Osteoblast (primary cell): ENCODE data around the gene MEF2D. TPM values are rescaled to one million over a fixed set of nuclear protein-coding genes. Genes with fewer than 3 reads are reported as not detected.
A peak's percentile ranks its signal among the peaks of the same experiment; 100 is the strongest.

ENCODE experiments used
- DNase-seq: peaks from one replicate; pipeline ENCODE4 v3.0.0; 2011; ENCODE audit warnings: low spot score, mixed read lengths; ENCODE audit not compliant: insufficient read length; ENCODE audit errors: missing footprints
- H2AFZ ChIP-seq: 2 replicates; pipeline ENCODE4 v1.6.0; 2011; ENCODE audit warnings: mild to moderate bottlenecking, low read length
- H3K27ac ChIP-seq: 2 replicates; pipeline ENCODE4 v1.5.1; 2011; ENCODE audit warnings: mild to moderate bottlenecking, low read depth, low read length, moderate library complexity
- H3K27me3 ChIP-seq: 2 replicates; pipeline ENCODE4 v1.6.0; 2012; ENCODE audit warnings: mild to moderate bottlenecking, control low read depth, inconsistent platforms, low read length, moderate library complexity; ENCODE audit not compliant: insufficient read depth
- H3K36me3 ChIP-seq: 2 replicates; pipeline ENCODE4 v1.5.1; 2011; ENCODE audit warnings: mild to moderate bottlenecking, low read length, control low read depth, moderate library complexity; ENCODE audit not compliant: insufficient read depth
- H3K4me1 ChIP-seq: 2 replicates; pipeline ENCODE4 v1.5.1; 2011; ENCODE audit warnings: mild to moderate bottlenecking, low read length, control low read depth, moderate library complexity; ENCODE audit not compliant: insufficient read depth
- H3K4me2 ChIP-seq: 2 replicates; pipeline ENCODE4 v1.6.0; 2011; ENCODE audit warnings: mild to moderate bottlenecking, low read length; ENCODE audit not compliant: insufficient read depth
- H3K4me3 ChIP-seq: fragments of 200-600 bp; sonication (generic); 3 replicates; pipeline ENCODE4 v1.5.1; 2012; ENCODE audit warnings: mild to moderate bottlenecking, low read length, inconsistent platforms; ENCODE audit not compliant: insufficient read depth
- H3K79me2 ChIP-seq: 2 replicates; pipeline ENCODE4 v1.6.0; 2012; ENCODE audit warnings: mild to moderate bottlenecking, low read length, control low read depth, inconsistent platforms; ENCODE audit not compliant: insufficient read depth
- H3K9me3 ChIP-seq: 2 replicates; pipeline ENCODE4 v1.5.1; 2011; ENCODE audit warnings: low read depth, low read length, control low read depth
- H4K20me1 ChIP-seq: 2 replicates; pipeline ENCODE4 v1.6.0; 2012; ENCODE audit warnings: mild to moderate bottlenecking, low read length, control low read depth; ENCODE audit not compliant: insufficient read depth
- total RNA-seq: library from RNA; depleted of rRNA; stranded (reverse); fragments of >200 nt; gene quantifications from 2 replicates; pipeline ENCODE4 v1.2.3, GENCODE V29; 2012
- TF ChIP-seq, protein P1 (sequence below): IDR thresholded peaks from 2 replicates; pipeline ENCODE4 v1.5.1; 2011; ENCODE audit warnings: mild to moderate bottlenecking, low read depth, low read length, moderate library complexity; ENCODE audit errors: extremely low read depth

Gene MEF2D
- total RNA-seq, 1 donor, result 14.1 TPM

DNA sequence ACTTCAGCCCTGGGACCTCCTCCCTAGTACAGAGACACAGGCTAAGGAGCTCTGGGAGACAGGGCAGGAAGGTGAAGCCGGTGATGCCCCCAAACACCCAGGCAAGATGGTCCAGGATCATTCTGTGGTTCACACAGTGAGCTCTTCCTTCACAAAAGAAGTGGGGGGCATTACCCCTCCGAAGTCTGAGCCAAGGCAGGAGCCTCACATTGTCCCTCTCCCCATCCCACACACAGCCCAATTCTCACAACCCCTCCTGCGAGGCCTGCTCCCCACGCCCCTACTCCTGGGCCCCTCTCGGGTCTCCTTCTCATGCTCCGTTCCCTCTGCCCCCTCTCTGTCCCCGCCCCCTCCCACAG, 10.7 kb downstream of the MEF2D start:
- Histone ChIP-seq H2AFZ (no peak overlapping the region), H3K27ac (peak overlapping the region; percentile 75), H3K4me1 (peaks cover 54% of the 10 kb centered on the region), H3K79me2 (peaks cover 100% of the 10 kb centered on the region), H3K9me3 (no peaks in the 10 kb centered on the region), H4K20me1 (peaks cover 100% of the 10 kb centered on the region), H3K27me3 (no peaks in the 10 kb centered on the region), H3K36me3 (peaks cover 3% of the 10 kb centered on the region), H3K4me3 (peak overlapping the region; percentile 29), H3K4me2 (peak overlapping the region; percentile 55)
- TF ChIP-seq, protein P1, sequence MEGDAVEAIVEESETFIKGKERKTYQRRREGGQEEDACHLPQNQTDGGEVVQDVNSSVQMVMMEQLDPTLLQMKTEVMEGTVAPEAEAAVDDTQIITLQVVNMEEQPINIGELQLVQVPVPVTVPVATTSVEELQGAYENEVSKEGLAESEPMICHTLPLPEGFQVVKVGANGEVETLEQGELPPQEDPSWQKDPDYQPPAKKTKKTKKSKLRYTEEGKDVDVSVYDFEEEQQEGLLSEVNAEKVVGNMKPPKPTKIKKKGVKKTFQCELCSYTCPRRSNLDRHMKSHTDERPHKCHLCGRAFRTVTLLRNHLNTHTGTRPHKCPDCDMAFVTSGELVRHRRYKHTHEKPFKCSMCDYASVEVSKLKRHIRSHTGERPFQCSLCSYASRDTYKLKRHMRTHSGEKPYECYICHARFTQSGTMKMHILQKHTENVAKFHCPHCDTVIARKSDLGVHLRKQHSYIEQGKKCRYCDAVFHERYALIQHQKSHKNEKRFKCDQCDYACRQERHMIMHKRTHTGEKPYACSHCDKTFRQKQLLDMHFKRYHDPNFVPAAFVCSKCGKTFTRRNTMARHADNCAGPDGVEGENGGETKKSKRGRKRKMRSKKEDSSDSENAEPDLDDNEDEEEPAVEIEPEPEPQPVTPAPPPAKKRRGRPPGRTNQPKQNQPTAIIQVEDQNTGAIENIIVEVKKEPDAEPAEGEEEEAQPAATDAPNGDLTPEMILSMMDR, result no peak
- DNase-seq, result peak; percentile 67

DNA sequence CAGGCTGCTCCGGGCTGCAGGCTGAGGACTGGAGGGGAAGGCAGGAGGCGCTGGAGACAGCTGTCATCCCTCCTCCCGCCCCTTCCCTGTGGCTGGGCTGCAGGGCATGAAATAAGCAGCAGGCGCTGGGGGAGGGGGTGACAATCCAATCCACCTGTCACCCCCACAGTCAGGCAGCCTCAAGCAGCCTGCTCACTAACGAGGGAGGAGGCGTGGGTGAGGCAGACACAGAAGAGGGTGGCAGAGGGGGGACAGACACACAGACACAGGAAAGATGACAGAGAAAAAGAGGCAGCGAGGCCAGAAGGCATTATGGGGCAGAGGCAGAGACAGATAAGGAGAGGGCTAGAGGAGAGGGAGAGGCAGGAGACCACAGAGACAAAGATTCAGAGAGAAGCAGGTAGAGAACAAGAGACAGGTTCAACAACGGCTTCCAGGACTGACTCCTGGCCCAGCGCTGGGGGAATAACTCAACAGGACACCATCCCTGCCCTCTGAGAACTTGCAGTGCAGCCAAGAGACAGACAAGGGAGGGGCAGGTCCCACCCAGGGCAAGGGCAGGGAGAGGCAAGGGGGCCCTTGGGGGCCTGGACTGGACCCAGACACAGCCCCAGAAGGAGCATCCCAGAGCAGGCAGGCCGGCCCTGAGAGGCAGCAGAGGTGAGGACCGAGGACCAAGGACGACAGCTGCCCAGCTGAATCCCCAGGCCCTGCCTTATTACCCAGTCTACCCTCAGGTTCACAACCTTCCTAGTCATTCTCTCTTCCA, 11.2 kb downstream of the MEF2D start:
- Histone ChIP-seq H3K27me3 (no peaks in the 10 kb centered on the region), H3K36me3 (no peaks in the 10 kb centered on the region), H3K9me3 (no peaks in the 10 kb centered on the region), H4K20me1 (peaks cover 100% of the 10 kb centered on the region), H2AFZ (no peak overlapping the region), H3K4me3 (peak overlapping the region; percentile 29), H3K4me2 (peak overlapping the region; percentile 55), H3K4me1 (peaks cover 54% of the 10 kb centered on the region), H3K79me2 (peaks cover 100% of the 10 kb centered on the region), H3K27ac (peak overlapping the region; percentile 75)
- peak; percentile 78 for DNase-seq
- TF ChIP-seq, protein P1, result no peak

DNA sequence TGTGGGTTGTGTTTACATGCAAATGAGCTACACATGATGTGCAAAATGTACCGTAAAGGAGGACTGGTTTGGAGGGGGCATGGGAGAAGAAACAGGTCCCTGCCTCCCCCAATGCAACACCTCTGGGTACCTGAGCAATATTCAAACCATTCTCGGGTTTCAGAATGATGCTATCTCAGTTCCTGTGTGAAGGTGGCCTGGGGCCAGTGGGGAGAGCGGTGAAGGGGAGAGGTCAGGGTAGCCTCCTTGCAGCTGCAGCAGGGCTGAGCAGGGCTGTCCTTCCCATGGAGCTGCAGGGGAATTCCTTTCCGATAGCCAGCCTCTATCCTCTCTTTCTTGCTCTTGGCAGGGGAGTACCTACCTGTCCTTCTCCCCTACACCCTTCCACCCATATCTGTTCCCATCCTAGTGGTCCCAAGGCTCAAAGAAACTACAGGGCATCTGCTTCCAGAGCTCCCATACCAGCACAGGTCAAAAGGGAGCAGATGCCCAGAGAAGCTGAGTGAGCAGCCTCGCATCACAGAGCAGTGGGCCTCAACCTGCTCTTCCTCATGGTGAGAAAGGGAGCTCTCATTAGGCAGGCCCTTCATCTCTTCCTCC, 11.9 kb downstream of the MEF2D start:
- Histone ChIP-seq H3K4me2 (no peak overlapping the region), H3K4me3 (no peak overlapping the region), H3K79me2 (peaks cover 100% of the 10 kb centered on the region), H3K4me1 (peaks cover 49% of the 10 kb centered on the region), H3K36me3 (no peaks in the 10 kb centered on the region), H3K9me3 (no peaks in the 10 kb centered on the region), H3K27me3 (no peaks in the 10 kb centered on the region), H2AFZ (no peak overlapping the region), H4K20me1 (peaks cover 100% of the 10 kb centered on the region), H3K27ac (no peak overlapping the region)
- DNase-seq, result no peak
- TF ChIP-seq, protein P1, result no peak

DNA sequence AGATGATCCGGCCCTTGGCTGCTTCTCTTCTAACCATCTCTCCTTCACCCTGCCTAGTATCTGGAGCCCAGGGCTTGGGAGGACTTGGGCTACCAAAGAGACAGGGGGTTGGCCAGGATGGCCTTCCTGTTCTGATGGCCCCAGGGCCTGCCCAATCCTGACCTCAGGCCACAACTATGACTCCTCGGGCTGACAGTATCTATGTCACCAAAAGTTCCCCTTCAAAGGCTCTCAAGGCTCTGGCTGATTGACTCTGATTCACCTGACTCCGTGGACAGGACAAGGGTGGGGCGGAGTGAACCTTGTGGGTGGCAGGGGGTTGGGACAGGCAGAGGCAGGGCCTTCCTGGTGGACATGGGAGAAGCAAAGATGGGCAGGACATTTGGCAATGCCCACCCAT, 12.7 kb downstream of the MEF2D start:
- H3K4me2 ChIP-seq, result no peak overlapping the region
- H4K20me1 ChIP-seq, result peaks cover 100% of the 10 kb centered on the region
- DNase-seq, result no peak
- no peak overlapping the region for H2AFZ ChIP-seq
- H3K79me2 ChIP-seq, result peaks cover 100% of the 10 kb centered on the region
- no peak overlapping the region for H3K4me3 ChIP-seq
- peaks cover 3% of the 10 kb centered on the region for H3K36me3 ChIP-seq
- H3K4me1 ChIP-seq, result peaks cover 41% of the 10 kb centered on the region
- no peaks in the 10 kb centered on the region for H3K27me3 ChIP-seq
- H3K27ac ChIP-seq, result no peak overlapping the region
- TF ChIP-seq, protein P1, result no peak
- H3K9me3 ChIP-seq, result no peaks in the 10 kb centered on the region
